Measurements from ENCODE around the gene CGAS.
"Not testable (repeated sequence)": the region's sequence is repeated elsewhere in the genome, so short reads cannot be mapped to it uniquely, and the experiment has no call there.

CGAS gene

GRCh38 chr6:73409395-73409794, 42.7 kb downstream of the CGAS start:
- DNase-seq (ENCODE audit: extremely low spot score, insufficient read length, low read depth) (no peak), FAIRE-seq (no peak)

- FAIRE-seq (no peak), DNase-seq (ENCODE audit: extremely low spot score, insufficient read length, low read depth) (no peak)
These were observed 51.4 kb downstream of the CGAS start for GRCh38 chr6:73400656-73401055.

GRCh38 chr6:73395875-73396274, 56.2 kb downstream of the CGAS start:
- DNase-seq (ENCODE audit: extremely low spot score, insufficient read length, low read depth), result no peak
- FAIRE-seq, result no peak

- FAIRE-seq (no peak), DNase-seq (ENCODE audit: extremely low spot score, insufficient read length, low read depth) (no peak)
These were observed 57.3 kb downstream of the CGAS start, which contains the start of gene DDX43 for GRCh38 chr6:73394577-73395354. DDX43 (plus strand) TSS chr6:73394828; CDS start chr6:73394906, 78 bp downstream.

GRCh38 chr6:73393278-73393677, 58.8 kb downstream of the CGAS start:
- DNase-seq (ENCODE audit: extremely low spot score, insufficient read length, low read depth) (no peak), FAIRE-seq (no peak)

GRCh38 chr6:73392188-73392587, 59.9 kb downstream of the CGAS start:
- FAIRE-seq; DNase-seq (ENCODE audit: extremely low spot score, insufficient read length, low read depth): not testable (repeated sequence)

- FAIRE-seq, result no peak
- DNase-seq (ENCODE audit: extremely low spot score, insufficient read length, low read depth), result no peak
These were observed 60.4 kb downstream of the CGAS start for GRCh38 chr6:73391675-73392074.

- FAIRE-seq (no peak), DNase-seq (ENCODE audit: extremely low spot score, insufficient read length, low read depth) (no peak)
These were observed 62.2 kb downstream of the CGAS start for GRCh38 chr6:73389854-73390253.

GRCh38 chr6:73388800-73389512, 63.1 kb downstream of the CGAS start:
- peak; percentile 84 for FAIRE-seq
- peak; percentile 29 for DNase-seq (ENCODE audit: extremely low spot score, insufficient read length, low read depth)

- FAIRE-seq, result no peak
- DNase-seq (ENCODE audit: extremely low spot score, insufficient read length, low read depth), result no peak
These were observed 63.7 kb downstream of the CGAS start for GRCh38 chr6:73388433-73388799.

- DNase-seq (ENCODE audit: extremely low spot score, insufficient read length, low read depth) (no peak), FAIRE-seq (no peak)
These were observed 69.5 kb downstream of the CGAS start for GRCh38 chr6:73382462-73383113.

GRCh38 chr6:73381531-73381930, 70.6 kb downstream of the CGAS start:
- DNase-seq (ENCODE audit: extremely low spot score, insufficient read length, low read depth); FAIRE-seq: not testable (repeated sequence)

- FAIRE-seq (no peak), DNase-seq (ENCODE audit: extremely low spot score, insufficient read length, low read depth) (no peak)
These were observed 74.9 kb downstream of the CGAS start for GRCh38 chr6:73377225-73377624.

- FAIRE-seq (no peak), DNase-seq (ENCODE audit: extremely low spot score, insufficient read length, low read depth) (no peak)
These were observed 76.9 kb downstream of the CGAS start for GRCh38 chr6:73375216-73375615.
